Fibroblast of skin of left quadriceps (primary cell): ENCODE data around the gene SPATA31A5.
"Not testable (repeated sequence)": the region's sequence is repeated elsewhere in the genome, so short reads cannot be mapped to it uniquely, and the experiment has no call there.

ENCODE experiments used
- DNase-seq, 2 experiments: peaks; one replicate each; pipeline ENCODE4 v3.0.0-alpha.2; 2013; ENCODE audit warnings: low read depth in 2 of 2

Gene SPATA31A5

GRCh38 chr9:60914107-60914506 lies at the start of gene SPATA31A5:
TSS of gene SPATA31A5 (plus strand) at chr9:60914407. CDS start at chr9:60914436, 29 bp downstream.
- DNase-seq, result not testable (repeated sequence)

- DNase-seq, result not testable (repeated sequence)
Measured at GRCh38 chr9:60962990-60963350, 48.8 kb downstream of the SPATA31A5 start.

- DNase-seq, result not testable (repeated sequence)
Measured at GRCh38 chr9:60966382-60966781, 52.2 kb downstream of the SPATA31A5 start.
